Upper lobe of left lung (tissue), 4 donors: ENCODE results near the gene MAML1.

Source experiments
- CTCF ChIP-seq, 6 experiments: fragments of 450-650 bp in 4 of 6; fragments of 200-600 bp in 2 of 6; sonication (generic) in 2 of 6; IDR thresholded peaks; one replicate each; pipeline ENCODE4 v1.5.1; 2016 to 2019; ENCODE audit warnings: antibody characterized with exemption in 6 of 6
- EP300 ChIP-seq, 4 donors: sonication (generic); formaldehyde crosslinking; IDR thresholded peaks; one replicate each; pipeline ENCODE4 v1.5.1; 2017; ENCODE audit warnings: antibody characterized with exemption in 4 of 4, control low read depth in 2 of 4
- POLR2A ChIP-seq, 4 donors: fragments of 450-650 bp; IDR thresholded peaks; one replicate each; pipeline ENCODE4 v1.5.1; 2016 to 2017; ENCODE audit warnings: antibody characterized with exemption in 4 of 4, mild to moderate bottlenecking in 2 of 4
- POLR2AphosphoS5 ChIP-seq, 2 donors: sonication (generic); formaldehyde crosslinking; IDR thresholded peaks; one replicate each; pipeline ENCODE4 v1.5.1; 2017; ENCODE audit warnings: antibody characterized with exemption in 2 of 2

GRCh38 chr5:179720222-179720621 lies 12.4 kb upstream of the MAML1 start:
- TF ChIP-seq POLR2AphosphoS5 (IDR thresholded peaks at IDR 0.05) (no peak), CTCF (IDR thresholded peaks at IDR 0.05) (no peak), POLR2A (IDR thresholded peaks at IDR 0.05) (no peak), EP300 (IDR thresholded peaks at IDR 0.05) (no peak)
